HG02588 (cell line): ENCODE measurements around the gene ADRA2B.
"Not testable (repeated sequence)": the region's sequence is repeated elsewhere in the genome, so short reads cannot be mapped to it uniquely, and the experiment has no call there.

Experiments
- ATAC-seq: cut with Tn5 transposase; IDR thresholded peaks from one replicate; pipeline ENCODE4 v1.9.1; 2021; ENCODE audit warnings: mild to moderate bottlenecking, moderate library complexity; ENCODE audit not compliant: unreplicated experiment

Gene ADRA2B

GRCh38 chr2:96071977-96072491 is 44.3 kb downstream of the ADRA2B start:
- not testable (repeated sequence) for ATAC-seq

DNA sequence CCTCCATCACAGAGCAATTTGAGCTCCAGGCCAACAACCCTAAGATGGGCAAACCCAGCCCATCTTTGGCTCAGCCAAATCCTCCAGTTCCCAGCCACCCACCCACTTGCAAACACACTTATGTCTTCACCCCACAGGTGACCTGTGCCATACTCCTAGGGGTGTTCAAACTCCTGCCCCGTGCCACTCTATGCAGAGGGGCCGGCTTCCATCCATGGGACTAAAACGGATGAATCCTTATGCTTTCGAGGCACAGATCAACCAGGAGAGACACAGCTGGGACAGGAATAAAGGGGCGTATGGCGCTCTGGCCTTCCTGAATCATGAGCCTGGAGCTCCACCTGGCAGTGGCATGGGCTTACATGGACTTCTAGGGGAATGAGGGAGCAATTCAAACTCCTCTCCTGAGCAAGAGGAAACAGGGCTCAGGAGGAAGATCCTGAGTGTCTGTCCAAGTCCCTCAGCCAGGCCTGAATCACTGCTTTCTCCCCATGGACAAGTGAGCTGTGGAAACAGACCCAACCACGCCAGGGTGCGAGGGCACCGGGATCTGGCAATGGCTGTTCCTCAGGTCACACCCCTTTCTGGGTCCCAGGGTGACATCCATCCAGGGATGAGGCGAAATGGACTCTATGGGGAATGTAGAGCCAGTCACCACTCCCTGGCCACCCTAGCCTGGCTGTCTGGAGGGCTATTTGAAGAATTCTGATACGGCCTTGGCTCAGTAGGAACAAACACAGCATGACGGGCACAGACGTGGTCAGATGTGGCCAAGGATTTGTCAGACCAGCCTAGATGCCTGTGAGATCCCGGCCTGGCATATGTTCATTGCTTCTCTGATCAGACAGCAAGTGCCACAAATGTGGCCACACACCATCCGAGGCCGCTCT is 45.0 kb downstream of the ADRA2B start:
- not testable (repeated sequence) for ATAC-seq

- not testable (repeated sequence) for ATAC-seq
These were observed 46.0 kb downstream of the ADRA2B start for GRCh38 chr2:96070351-96070750.

- not testable (repeated sequence) for ATAC-seq
These were observed 46.5 kb downstream of the ADRA2B start for GRCh38 chr2:96069878-96070277.

DNA sequence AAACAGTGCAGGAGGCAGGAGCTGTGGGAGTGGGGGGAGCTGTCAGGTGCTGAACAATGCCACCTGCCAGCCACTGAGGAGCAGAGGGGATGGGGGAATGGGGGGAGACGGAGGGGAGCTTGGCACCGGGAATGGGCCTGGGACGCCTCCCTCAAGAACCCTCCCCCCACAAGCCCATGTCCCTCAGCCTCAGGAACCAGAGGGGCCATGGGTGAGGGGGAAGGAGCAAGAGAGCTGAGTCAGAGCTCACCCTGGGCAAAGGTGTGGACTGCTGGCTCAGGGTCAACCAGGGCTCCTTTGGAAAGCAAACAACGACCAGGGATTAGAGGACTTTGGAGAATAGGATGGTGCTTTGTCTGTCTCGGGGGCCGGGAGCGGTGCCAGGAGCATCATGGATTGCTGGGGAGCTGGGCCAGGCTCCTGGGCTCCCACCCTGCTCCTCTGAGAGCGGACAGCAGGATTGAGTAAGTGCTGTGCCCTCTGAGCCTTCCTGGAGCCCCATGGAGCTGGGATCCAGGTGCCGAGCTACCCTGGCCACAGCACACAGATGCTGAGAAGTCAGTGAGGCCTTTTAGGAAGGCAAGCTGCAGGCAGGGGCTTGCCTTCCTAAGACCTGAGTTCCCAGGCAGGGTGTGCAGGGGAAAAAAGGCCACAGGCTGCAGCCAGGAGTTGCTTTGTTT is 48.3 kb downstream of the ADRA2B start:
- ATAC-seq, result not testable (repeated sequence)

DNA sequence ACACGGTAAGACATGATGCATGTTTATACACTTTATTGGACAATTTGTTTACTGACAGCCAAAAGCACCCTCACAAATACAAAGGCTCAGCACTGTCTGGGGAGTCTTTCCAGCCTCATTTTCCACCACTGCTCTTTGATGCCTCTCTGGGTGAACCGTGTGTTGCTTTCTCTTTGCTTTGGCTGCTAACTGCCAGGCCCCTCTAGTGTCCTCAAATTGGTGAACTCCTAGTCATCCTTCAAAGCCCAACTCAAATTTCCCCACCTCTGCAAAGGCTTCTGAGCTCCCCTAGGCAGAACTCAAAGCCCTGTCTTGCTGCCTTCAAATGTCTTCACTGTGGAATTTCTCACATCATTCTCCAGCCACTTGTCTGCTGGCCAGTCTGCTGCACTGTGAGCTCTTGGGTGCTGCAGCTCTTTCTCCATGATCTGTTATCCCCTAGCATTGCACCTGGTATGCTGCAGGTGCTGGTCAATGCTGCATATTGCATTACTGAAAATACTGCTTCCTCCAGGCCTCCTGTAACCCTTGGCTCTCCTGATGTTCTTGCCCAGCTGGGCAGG is 49.2 kb downstream of the ADRA2B start:
- ATAC-seq, result not testable (repeated sequence)

DNA sequence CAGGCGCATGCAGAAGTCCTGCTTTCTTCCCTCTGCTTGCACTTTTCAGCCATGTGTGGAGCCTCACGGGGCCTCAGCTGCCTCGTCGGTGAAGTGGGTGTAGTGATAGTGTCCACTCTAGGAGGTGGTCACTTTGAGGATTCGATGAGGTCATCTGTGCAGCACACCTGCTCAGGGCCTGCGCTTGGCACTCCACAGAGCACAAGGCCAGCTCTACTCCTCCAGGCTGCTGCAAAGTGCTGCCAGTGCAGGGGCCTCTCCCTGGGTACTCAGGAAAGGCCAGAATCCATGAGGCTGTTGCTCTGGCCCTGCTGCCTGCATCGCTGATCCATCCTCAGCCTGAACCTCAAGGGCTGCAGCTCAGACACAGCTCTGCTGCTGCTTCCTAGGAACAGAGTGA is 49.9 kb downstream of the ADRA2B start:
- not testable (repeated sequence) for ATAC-seq

- not testable (repeated sequence) for ATAC-seq
These were observed 50.4 kb downstream of the ADRA2B start for GRCh38 chr2:96065954-96066353.

- no peak for ATAC-seq
These were observed 50.9 kb downstream of the ADRA2B start for GRCh38 chr2:96065381-96065930.

- not testable (repeated sequence) for ATAC-seq
These were observed 51.6 kb downstream of the ADRA2B start for GRCh38 chr2:96064760-96065159.

DNA sequence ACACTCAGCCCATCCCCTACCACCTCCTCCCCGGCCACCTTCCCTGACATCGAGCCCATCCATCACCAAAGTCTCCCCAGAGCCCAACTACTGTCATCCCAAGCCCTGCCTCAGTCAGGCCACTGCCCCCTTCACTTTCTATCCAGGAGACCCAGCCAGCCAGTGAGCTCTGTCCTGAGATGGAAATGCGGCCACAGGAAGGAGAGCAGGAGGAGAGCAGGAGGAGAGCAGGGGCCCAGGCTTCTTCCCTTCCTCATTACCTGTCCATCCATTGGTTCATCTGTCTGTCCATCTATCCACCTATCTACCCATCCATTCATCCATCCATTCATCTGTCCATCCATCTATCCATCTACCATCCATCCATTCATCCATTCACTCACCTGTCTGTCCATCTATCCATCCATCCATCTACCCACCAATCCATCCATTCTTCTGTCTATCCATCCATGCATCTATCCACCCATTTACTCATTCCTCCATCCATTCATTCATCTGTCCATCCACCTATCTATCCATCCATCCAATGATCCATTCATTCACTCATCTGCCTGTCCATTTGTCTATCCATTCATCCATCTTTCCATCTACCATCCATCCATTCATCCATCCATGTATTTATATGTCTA is 52.2 kb downstream of the ADRA2B start:
- ATAC-seq, result not testable (repeated sequence)

GRCh38 chr2:96063116-96063899 is 53.1 kb downstream of the ADRA2B start:
- not testable (repeated sequence) for ATAC-seq
